ENCODE results near the gene TMBIM1.

Gene TMBIM1

GRCh38 chr2:218292048-218293014, at the start of gene TMBIM1:
TSS of gene TMBIM1 (minus strand) at chr2:218292503. CDS start at chr2:218282141, 10,362 bp downstream.
- peak; percentile 74 for DNase-seq (ENCODE audit: low read depth)

GRCh38 chr2:218341381-218341780, 49.1 kb upstream of the TMBIM1 start:
- DNase-seq (ENCODE audit: low read depth): no peak

GRCh38 chr2:218340656-218341055, 48.4 kb upstream of the TMBIM1 start:
- no peak for DNase-seq (ENCODE audit: low read depth)

- DNase-seq (ENCODE audit: low read depth): no peak
Measured at GRCh38 chr2:218334531-218334930, 42.2 kb upstream of the TMBIM1 start.

- DNase-seq (ENCODE audit: low read depth): no peak
Measured at GRCh38 chr2:218332920-218333645, 40.8 kb upstream of the TMBIM1 start.

GRCh38 chr2:218332288-218332687, 40.0 kb upstream of the TMBIM1 start:
- DNase-seq (ENCODE audit: low read depth): no peak

GRCh38 chr2:218331745-218332144, 39.4 kb upstream of the TMBIM1 start:
- DNase-seq (ENCODE audit: low read depth): no peak

GRCh38 chr2:218329826-218330593, 37.7 kb upstream of the TMBIM1 start:
- DNase-seq (ENCODE audit: low read depth): no peak

- no peak for DNase-seq (ENCODE audit: low read depth)
Measured at GRCh38 chr2:218329027-218329825, 36.9 kb upstream of the TMBIM1 start.

GRCh38 chr2:218328294-218328693, 36.0 kb upstream of the TMBIM1 start:
- DNase-seq (ENCODE audit: low read depth): no peak

GRCh38 chr2:218327451-218328210, 35.3 kb upstream of the TMBIM1 start:
- DNase-seq (ENCODE audit: low read depth): no peak

GRCh38 chr2:218326315-218326714, 34.0 kb upstream of the TMBIM1 start:
- no peak for DNase-seq (ENCODE audit: low read depth)

- DNase-seq (ENCODE audit: low read depth): no peak
Measured at GRCh38 chr2:218325566-218326160, 33.4 kb upstream of the TMBIM1 start.

- no peak for DNase-seq (ENCODE audit: low read depth)
Measured at GRCh38 chr2:218323526-218324472, 31.5 kb upstream of the TMBIM1 start.

GRCh38 chr2:218322768-218323525, 30.6 kb upstream of the TMBIM1 start:
- DNase-seq (ENCODE audit: low read depth): peak; percentile 28

GRCh38 chr2:218320704-218321336, 28.5 kb upstream of the TMBIM1 start:
- DNase-seq (ENCODE audit: low read depth): no peak

GRCh38 chr2:218319813-218320365, 27.6 kb upstream of the TMBIM1 start:
- DNase-seq (ENCODE audit: low read depth): no peak
